ENCODE data around the gene ZNF91. TPM values are rescaled to one million over a fixed set of nuclear protein-coding genes. Genes with fewer than 3 reads are reported as not detected.

The ZNF91 gene
- total RNA-seq (2014; rRNA removed; shearing (Covaris generic)), result 21.1 and 22.8 TPM in 2 replicates

DNA sequence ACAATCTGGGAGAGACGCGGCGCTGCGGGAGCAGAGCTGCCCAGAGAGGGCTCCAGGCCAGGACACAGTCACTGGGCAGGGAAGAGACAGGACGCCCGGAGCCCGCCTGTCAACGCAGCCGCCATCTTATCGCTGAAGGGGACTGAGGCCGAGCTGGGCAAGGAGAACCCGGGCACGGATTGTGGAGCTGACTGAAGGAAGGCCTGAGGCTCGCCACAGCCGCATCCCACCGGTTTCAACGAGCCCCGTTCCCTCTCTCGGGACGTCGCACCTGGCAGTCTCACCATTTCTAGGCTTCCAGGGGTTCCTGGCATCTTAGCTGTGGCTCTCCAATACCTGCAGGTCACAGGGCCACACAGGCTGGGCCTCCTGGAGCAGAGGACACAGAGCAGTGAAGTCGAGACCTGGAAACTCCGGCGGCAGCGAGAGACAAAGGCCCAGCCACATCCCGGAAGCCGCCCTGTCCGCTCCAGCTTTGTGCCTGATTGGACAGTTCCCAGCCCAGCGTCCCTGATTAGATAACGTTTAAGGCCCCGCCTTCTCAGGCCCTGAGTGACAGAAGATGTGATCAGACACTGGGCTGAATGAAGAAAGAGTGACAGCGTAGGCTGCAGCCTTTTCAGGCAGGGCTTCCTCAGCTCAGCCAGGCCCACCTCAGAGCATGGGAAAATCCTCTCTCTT is at the start of gene ZNF91:
Gene ZNF91, minus strand, starts transcription at position 431 of the 681 bp plus-strand sequence. Its CDS starts 117 bp downstream, at position 314.

Small RNA genes within 50 kb of the gene (small RNA-seq; reads per million reads assigned to genes)
- not detected for gene VN1R91P

Other genes starting within 250 kb of the ZNF91 start
- 23.0 and 25.5 TPM in 2 replicates for gene ZNF724, start 145.1 kb downstream of the ZNF91 start, total RNA-seq (2014; rRNA removed; shearing (Covaris generic))

Measured in A375 (cell line).